ENCODE measurements around the gene BPIFA2. TPM values are rescaled to one million over a fixed set of nuclear protein-coding genes. Genes with fewer than 3 reads are reported as not detected.

Gene BPIFA2
- total and polyA plus RNA-seq, 12 donors, result not detected

GRCh38 chr20:33164763-33165095, 3.2 kb upstream of the BPIFA2 start:
- no peaks in the 10 kb centered on the region for H3K4me1 ChIP-seq
- intact Hi-C loops (cut with DNase I), result no loop called here

GRCh38 chr20:33165416-33166055, 2.4 kb upstream of the BPIFA2 start:
- Histone ChIP-seq H3K36me3 (no peaks in the 10 kb centered on the region), H3K4me3 (no peak overlapping the region), H3K9me3 (peaks cover 0 to 23% (median 9%) of the 10 kb centered on the region in 11 donors), H3K27ac (no peak overlapping the region), H3K4me1 (no peaks in the 10 kb centered on the region), H3K27me3 (peaks cover 0 to 19% (median 0%) of the 10 kb centered on the region in 7 donors)
- intact Hi-C loops (cut with DNase I), result no loop called here
- 73 to 82% methylated on average over 8 of the region's 8 CpGs for WGBS, 2 donors
- DNase-seq, result no peak
- no peak for ATAC-seq
- TF ChIP-seq CTCF (IDR thresholded peaks at IDR 0.05), result no peak

More at GRCh38 chr20:33164763-33165095, 3.2 kb upstream of the BPIFA2 start:
- Histone ChIP-seq H3K9me3 (peaks cover 0 to 16% (median 6%) of the 10 kb centered on the region in 11 donors), H3K27ac (no peak overlapping the region), H3K4me3 (no peak overlapping the region), H3K36me3 (no peaks in the 10 kb centered on the region), H3K27me3 (peaks cover 0 to 19% (median 0%) of the 10 kb centered on the region in 7 donors)
- 76 to 82% methylated on average over 6 of the region's 6 CpGs for WGBS, 2 donors
- no peak for TF ChIP-seq CTCF (IDR thresholded peaks at IDR 0.05)
- no peak for DNase-seq
- ATAC-seq, result no peak

GRCh38 chr20:33166533-33167113, 1.3 kb upstream of the BPIFA2 start:
- H3K4me1 ChIP-seq, result no peaks in the 10 kb centered on the region
- no peak overlapping the region for H3K27ac ChIP-seq
- TF ChIP-seq CTCF (IDR thresholded peaks at IDR 0.05), result no peak
- intact Hi-C loops (cut with DNase I), result no loop called here
- peaks cover 0 to 19% (median 0%) of the 10 kb centered on the region in 7 donors for H3K27me3 ChIP-seq
- H3K9me3 ChIP-seq, result peaks cover 0 to 34% (median 11%) of the 10 kb centered on the region in 11 donors
- WGBS, 2 donors, result 80 to 81% methylated on average over 8 of the region's 8 CpGs
- DNase-seq (no peak), ATAC-seq (peak in 1 of 8 donors; percentile 30)
- H3K36me3 ChIP-seq, result no peaks in the 10 kb centered on the region
- no peak overlapping the region for H3K4me3 ChIP-seq

GRCh38 chr20:33169176-33169794, 1.3 kb downstream of the BPIFA2 start:
- Histone ChIP-seq H3K4me1 (no peaks in the 10 kb centered on the region), H3K9me3 (peaks cover 0 to 37% (median 11%) of the 10 kb centered on the region in 11 donors), H3K4me3 (no peak overlapping the region), H3K27ac (no peak overlapping the region), H3K27me3 (peaks cover 0 to 16% (median 0%) of the 10 kb centered on the region in 7 donors), H3K36me3 (no peaks in the 10 kb centered on the region)
- no peak for DNase-seq
- 48 to 50% methylated on average over 8 of the region's 8 CpGs for WGBS, 2 donors
- ATAC-seq, result no peak
- TF ChIP-seq CTCF (IDR thresholded peaks at IDR 0.05), result peak in 7 of 9 donors; percentile 8 to 48 (median 17)
- intact Hi-C loops (cut with DNase I), result no loop called here

Measured in heart right ventricle (tissue), 16 donors.